Measurements from ENCODE around the gene DMBT1.
"Not testable (repeated sequence)": the region's sequence is repeated elsewhere in the genome, so short reads cannot be mapped to it uniquely, and the experiment has no call there.

The DMBT1 gene

DNA sequence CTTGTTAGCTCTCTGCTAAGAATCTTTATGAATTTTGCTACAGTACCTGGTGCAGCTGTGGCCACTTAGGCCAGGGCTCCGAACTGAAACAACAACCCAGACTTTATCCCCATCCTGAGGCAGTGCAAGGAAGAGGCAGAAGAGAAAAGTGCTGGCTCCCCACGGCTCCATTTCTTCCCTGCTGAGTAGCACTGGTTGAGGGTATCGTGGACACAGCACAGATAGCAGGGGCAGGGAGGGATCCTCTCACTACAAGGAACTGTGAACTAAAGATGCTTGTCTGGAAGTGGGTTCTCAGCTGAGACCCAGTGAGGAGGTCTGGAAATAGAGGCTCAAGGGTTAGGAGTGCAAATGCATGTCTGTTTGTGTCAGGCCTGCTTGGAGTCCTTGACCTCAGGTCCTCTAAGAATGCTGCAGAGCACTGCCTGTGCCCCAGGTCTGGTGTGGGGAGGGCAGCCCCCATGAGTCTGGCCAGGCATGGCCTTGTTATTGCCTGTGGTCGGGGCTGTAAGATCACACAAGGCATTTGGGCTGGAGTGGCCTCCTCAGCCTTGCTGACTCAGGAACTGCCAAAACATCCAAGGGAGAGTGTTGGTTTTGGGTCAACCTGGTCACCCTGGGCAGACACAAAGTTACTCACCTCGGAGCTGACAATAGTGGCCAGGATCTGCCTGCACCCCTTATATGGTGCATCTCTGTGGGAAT lies 58.1 kb downstream of the DMBT1 start:
- Histone ChIP-seq H3K27ac (ENCODE audit: insufficient read depth, low read depth, low read length, poor library complexity, severe bottlenecking) (no peak overlapping the region), H3K4me3 (ENCODE audit: insufficient read depth, low read depth, low read length) (no peak overlapping the region), H3K36me3 (ENCODE audit: control insufficient read depth, insufficient read depth, low read length) (no peaks in the 10 kb centered on the region), H3K9me3 (ENCODE audit: control insufficient read depth, low read length) (no peaks in the 10 kb centered on the region), H3K27me3 (ENCODE audit: control insufficient read depth, insufficient read depth, low read length, poor library complexity, severe bottlenecking) (no peaks in the 10 kb centered on the region), H3K4me1 (ENCODE audit: control insufficient read depth, insufficient read depth, low read length) (no peaks in the 10 kb centered on the region)
- 81 to 84% methylated on average over 5 of the region's 5 CpGs for WGBS, 2 experiments

DNA sequence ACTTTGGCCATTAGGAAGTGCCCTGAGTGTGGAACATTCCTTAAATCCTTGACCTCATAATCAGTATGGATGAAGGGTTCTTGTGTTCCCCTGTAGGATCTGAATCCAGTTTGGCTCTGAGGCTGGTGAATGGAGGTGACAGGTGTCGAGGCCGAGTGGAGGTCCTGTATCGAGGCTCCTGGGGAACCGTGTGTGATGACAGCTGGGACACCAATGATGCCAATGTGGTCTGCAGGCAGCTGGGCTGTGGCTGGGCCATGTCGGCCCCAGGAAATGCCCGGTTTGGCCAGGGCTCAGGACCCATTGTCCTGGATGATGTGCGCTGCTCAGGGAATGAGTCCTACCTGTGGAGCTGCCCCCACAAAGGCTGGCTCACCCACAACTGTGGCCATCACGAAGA lies 60.4 kb downstream of the DMBT1 start:
- H3K36me3 ChIP-seq (ENCODE audit: control insufficient read depth, insufficient read depth, low read length); H3K27ac ChIP-seq (ENCODE audit: insufficient read depth, low read depth, low read length, poor library complexity, severe bottlenecking); H3K27me3 ChIP-seq (ENCODE audit: control insufficient read depth, insufficient read depth, low read length, poor library complexity, severe bottlenecking); H3K9me3 ChIP-seq (ENCODE audit: control insufficient read depth, low read length); H3K4me3 ChIP-seq (ENCODE audit: insufficient read depth, low read depth, low read length); H3K4me1 ChIP-seq (ENCODE audit: control insufficient read depth, insufficient read depth, low read length): not testable (repeated sequence)
- WGBS, 2 experiments: 93 to 98% methylated on average over 8 of the region's 8 CpGs

DNA sequence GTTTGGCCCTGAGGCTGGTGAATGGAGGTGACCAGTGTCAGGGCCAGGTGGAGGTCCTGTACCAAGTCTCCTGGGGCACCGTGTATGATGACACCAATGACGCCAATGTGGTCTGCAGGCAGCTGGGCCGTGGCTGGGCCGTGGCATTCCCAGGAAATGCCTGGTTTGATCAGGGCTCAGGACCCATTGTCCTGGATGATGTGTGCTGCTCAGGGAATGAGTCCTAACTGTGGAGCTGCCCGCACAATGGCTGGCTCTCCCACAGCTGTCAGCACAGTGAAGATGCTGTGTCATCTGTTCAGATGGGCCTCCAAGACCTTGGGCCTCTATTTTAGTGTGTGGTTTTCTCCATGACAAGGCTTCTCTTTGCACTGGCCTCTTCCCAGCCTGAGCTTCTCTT lies 64.0 kb downstream of the DMBT1 start:
- 92% methylated on average over 5 of the region's 5 CpGs for WGBS, 2 experiments
- Histone ChIP-seq H3K9me3 (ENCODE audit: control insufficient read depth, low read length) (no peaks in the 10 kb centered on the region), H3K27me3 (ENCODE audit: control insufficient read depth, insufficient read depth, low read length, poor library complexity, severe bottlenecking) (no peaks in the 10 kb centered on the region), H3K4me1 (ENCODE audit: control insufficient read depth, insufficient read depth, low read length) (no peaks in the 10 kb centered on the region), H3K36me3 (ENCODE audit: control insufficient read depth, insufficient read depth, low read length) (no peaks in the 10 kb centered on the region), H3K27ac (ENCODE audit: insufficient read depth, low read depth, low read length, poor library complexity, severe bottlenecking) (no peak overlapping the region), H3K4me3 (ENCODE audit: insufficient read depth, low read depth, low read length) (no peak overlapping the region)

DNA sequence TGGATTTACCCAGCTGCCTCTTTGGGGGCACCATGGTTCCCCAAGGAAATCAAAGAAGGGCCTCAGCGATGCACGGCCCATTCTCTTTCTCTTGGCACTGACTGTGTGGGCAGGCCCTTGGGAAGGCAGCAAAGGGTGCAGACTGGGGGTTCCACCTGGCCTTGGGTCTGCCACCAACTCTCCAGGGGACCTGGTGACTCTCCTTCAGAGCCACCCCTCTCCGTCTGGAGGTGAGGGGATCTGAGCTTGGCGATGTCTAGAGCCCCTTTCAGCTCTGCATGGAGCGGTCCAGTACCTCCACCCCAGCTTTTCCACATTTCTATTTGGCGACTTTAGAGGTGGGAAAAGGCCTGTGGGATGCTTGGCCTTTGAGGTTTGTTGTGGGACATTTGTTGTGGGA lies 70.0 kb downstream of the DMBT1 start:
- H3K4me1 ChIP-seq (ENCODE audit: control insufficient read depth, insufficient read depth, low read length): no peaks in the 10 kb centered on the region
- no peak overlapping the region for H3K4me3 ChIP-seq (ENCODE audit: insufficient read depth, low read depth, low read length)
- WGBS, 2 experiments: 92 to 95% methylated on average over 6 of the region's 6 CpGs
- no peak overlapping the region for H3K27ac ChIP-seq (ENCODE audit: insufficient read depth, low read depth, low read length, poor library complexity, severe bottlenecking)
- H3K36me3 ChIP-seq (ENCODE audit: control insufficient read depth, insufficient read depth, low read length): no peaks in the 10 kb centered on the region
- H3K27me3 ChIP-seq (ENCODE audit: control insufficient read depth, insufficient read depth, low read length, poor library complexity, severe bottlenecking): no peaks in the 10 kb centered on the region
- H3K9me3 ChIP-seq (ENCODE audit: control insufficient read depth, low read length): no peaks in the 10 kb centered on the region

DNA sequence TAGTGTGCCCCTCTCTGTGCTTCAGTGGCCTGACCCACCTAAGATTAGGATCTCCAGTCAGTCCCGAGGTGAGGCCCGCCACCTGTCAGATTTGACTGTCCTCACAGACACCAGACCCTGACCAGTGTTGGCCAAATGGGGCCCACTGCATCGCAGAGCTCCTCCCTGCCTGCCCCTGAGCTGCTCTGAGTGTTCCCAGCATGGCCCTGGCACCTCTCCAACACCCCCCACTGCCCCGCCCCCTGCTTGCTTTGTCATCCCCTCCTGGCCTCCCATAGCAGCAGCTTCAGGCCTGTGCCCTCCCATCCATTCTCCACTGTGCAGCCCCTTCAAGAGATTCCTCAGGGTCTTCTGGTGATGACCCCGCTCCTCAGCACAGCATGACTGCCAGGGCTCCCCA lies 71.5 kb downstream of the DMBT1 start:
- Histone ChIP-seq H3K36me3 (ENCODE audit: control insufficient read depth, insufficient read depth, low read length) (no peaks in the 10 kb centered on the region), H3K4me3 (ENCODE audit: insufficient read depth, low read depth, low read length) (no peak overlapping the region), H3K27ac (ENCODE audit: insufficient read depth, low read depth, low read length, poor library complexity, severe bottlenecking) (no peak overlapping the region), H3K4me1 (ENCODE audit: control insufficient read depth, insufficient read depth, low read length) (no peaks in the 10 kb centered on the region), H3K27me3 (ENCODE audit: control insufficient read depth, insufficient read depth, low read length, poor library complexity, severe bottlenecking) (no peaks in the 10 kb centered on the region), H3K9me3 (ENCODE audit: control insufficient read depth, low read length) (no peaks in the 10 kb centered on the region)
- WGBS, 2 experiments: 92 to 93% methylated on average over 5 of the region's 5 CpGs

DNA sequence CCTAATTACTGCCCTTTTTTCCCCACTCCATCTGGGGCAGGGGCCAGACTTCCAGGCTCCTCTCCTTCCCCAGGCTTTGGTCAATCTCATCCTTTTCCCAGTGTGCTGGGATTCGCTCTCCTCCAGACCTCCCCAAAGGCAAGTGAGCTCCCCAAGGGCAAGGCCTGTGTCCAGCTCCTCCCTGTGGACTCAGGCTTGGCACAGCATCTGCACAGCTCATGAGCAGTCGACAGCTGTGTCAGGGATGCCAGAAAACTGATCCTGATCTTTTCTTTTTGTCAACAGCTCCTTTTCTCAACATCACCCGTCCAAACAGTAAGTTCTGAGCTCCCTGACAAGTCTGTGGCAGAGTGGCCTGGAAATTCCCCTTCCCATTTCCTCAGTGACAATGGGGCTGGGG lies 72.0 kb downstream of the DMBT1 start:
- no peaks in the 10 kb centered on the region for H3K36me3 ChIP-seq (ENCODE audit: control insufficient read depth, insufficient read depth, low read length)
- no peaks in the 10 kb centered on the region for H3K27me3 ChIP-seq (ENCODE audit: control insufficient read depth, insufficient read depth, low read length, poor library complexity, severe bottlenecking)
- WGBS, 2 experiments: 89 to 90% methylated on average over 3 of the region's 3 CpGs
- no peaks in the 10 kb centered on the region for H3K9me3 ChIP-seq (ENCODE audit: control insufficient read depth, low read length)
- H3K27ac ChIP-seq (ENCODE audit: insufficient read depth, low read depth, low read length, poor library complexity, severe bottlenecking): no peak overlapping the region
- no peaks in the 10 kb centered on the region for H3K4me1 ChIP-seq (ENCODE audit: control insufficient read depth, insufficient read depth, low read length)
- H3K4me3 ChIP-seq (ENCODE audit: insufficient read depth, low read depth, low read length): no peak overlapping the region

DNA sequence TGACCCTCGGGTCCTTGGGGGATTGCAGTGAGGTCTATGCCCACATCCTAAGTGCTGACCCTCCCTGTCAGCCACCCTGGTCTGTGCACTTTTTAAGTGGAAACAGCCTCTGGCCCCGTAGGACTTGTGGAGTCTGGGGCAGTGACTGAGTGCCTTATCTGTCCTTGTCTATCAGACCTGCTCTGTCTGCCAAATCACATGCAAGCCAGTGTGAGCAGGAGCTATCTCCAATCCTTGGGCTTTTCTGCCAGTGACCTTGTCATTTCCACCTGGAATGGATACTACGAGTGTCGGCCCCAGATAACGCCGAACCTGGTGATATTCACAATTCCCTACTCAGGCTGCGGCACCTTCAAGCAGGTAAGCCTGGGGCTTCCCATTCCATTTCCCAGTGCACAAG lies 76.4 kb downstream of the DMBT1 start:
- H3K4me1 ChIP-seq (ENCODE audit: control insufficient read depth, insufficient read depth, low read length): no peaks in the 10 kb centered on the region
- no peaks in the 10 kb centered on the region for H3K9me3 ChIP-seq (ENCODE audit: control insufficient read depth, low read length)
- H3K27ac ChIP-seq (ENCODE audit: insufficient read depth, low read depth, low read length, poor library complexity, severe bottlenecking): no peak overlapping the region
- H3K36me3 ChIP-seq (ENCODE audit: control insufficient read depth, insufficient read depth, low read length): no peaks in the 10 kb centered on the region
- no peak overlapping the region for H3K4me3 ChIP-seq (ENCODE audit: insufficient read depth, low read depth, low read length)
- H3K27me3 ChIP-seq (ENCODE audit: control insufficient read depth, insufficient read depth, low read length, poor library complexity, severe bottlenecking): no peaks in the 10 kb centered on the region
- WGBS, 2 experiments: 93% methylated on average over 7 of the region's 7 CpGs

DNA sequence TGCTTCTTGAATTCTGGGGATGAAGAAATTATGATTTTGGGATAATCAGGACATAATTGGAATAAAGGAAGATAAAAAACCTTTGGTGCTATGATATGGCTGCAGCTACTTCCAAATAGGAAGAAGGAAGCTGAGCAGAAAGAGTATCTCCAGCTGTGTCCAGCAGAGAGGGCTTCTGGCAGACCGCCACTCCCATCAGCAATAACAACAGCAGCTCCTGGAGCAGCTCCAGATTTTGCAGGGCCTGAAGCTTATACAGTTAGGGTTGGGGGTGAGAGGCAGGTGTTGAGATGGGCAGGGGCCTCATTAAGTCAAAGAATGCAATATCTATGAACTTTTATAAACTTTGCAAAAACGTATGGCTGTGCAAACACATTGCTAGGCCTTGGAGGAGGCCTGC lies 76.8 kb downstream of the DMBT1 start:
- WGBS, 2 experiments: 71 to 90% methylated on average over 2 of the region's 2 CpGs
- H3K9me3 ChIP-seq (ENCODE audit: control insufficient read depth, low read length): no peaks in the 10 kb centered on the region

DNA sequence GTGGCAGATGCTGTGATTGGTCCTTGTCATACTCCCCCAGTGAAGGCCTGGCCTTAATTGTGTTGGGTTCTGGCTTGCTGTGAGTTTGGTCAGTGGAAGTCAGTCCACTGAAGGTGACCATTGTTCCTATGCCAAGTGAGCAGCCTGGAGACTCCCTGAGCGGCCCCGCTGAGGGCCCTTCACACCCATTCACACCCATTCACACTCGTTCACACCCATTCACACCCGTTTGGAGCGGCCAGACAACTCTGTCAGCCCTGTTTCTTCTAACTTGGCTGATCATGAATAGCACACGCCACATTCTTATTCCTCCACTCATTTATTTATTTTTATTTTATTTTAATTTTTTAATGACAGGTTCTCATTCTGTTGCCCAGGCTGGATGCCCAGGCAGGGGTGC lies 77.6 kb downstream of the DMBT1 start:
- Histone ChIP-seq H3K4me1 (ENCODE audit: control insufficient read depth, insufficient read depth, low read length) (no peaks in the 10 kb centered on the region), H3K4me3 (ENCODE audit: insufficient read depth, low read depth, low read length) (no peak overlapping the region), H3K27ac (ENCODE audit: insufficient read depth, low read depth, low read length, poor library complexity, severe bottlenecking) (no peak overlapping the region), H3K36me3 (ENCODE audit: control insufficient read depth, insufficient read depth, low read length) (no peaks in the 10 kb centered on the region), H3K9me3 (ENCODE audit: control insufficient read depth, low read length) (no peaks in the 10 kb centered on the region), H3K27me3 (ENCODE audit: control insufficient read depth, insufficient read depth, low read length, poor library complexity, severe bottlenecking) (no peaks in the 10 kb centered on the region)
- WGBS, 2 experiments: 94% methylated on average over 5 to 6 of the region's 6 CpGs

More for the DNA sequence above, 76.8 kb downstream of the DMBT1 start:
- H3K27me3 ChIP-seq (ENCODE audit: control insufficient read depth, insufficient read depth, low read length, poor library complexity, severe bottlenecking): no peaks in the 10 kb centered on the region
- no peak overlapping the region for H3K27ac ChIP-seq (ENCODE audit: insufficient read depth, low read depth, low read length, poor library complexity, severe bottlenecking)
- no peaks in the 10 kb centered on the region for H3K4me1 ChIP-seq (ENCODE audit: control insufficient read depth, insufficient read depth, low read length)
- H3K36me3 ChIP-seq (ENCODE audit: control insufficient read depth, insufficient read depth, low read length): no peaks in the 10 kb centered on the region
- no peak overlapping the region for H3K4me3 ChIP-seq (ENCODE audit: insufficient read depth, low read depth, low read length)

DNA sequence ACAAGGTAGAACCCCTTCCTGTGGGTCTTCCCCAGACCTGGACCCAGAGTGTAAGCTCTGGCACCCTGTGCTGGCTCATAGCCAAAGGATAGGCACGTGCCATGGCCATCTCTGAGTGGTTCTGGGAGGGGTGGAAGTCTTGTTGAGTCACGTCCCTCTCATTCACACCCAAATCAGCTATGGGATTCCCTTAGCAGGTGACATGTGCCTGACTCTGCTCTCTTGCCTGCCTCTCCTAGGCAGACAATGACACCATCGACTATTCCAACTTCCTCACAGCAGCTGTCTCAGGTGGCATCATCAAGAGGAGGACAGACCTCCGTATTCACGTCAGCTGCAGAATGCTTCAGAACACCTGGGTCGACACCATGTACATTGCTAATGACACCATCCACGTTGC lies 79.2 kb downstream of the DMBT1 start:
- H3K4me1 ChIP-seq (ENCODE audit: control insufficient read depth, insufficient read depth, low read length): no peaks in the 10 kb centered on the region
- H3K36me3 ChIP-seq (ENCODE audit: control insufficient read depth, insufficient read depth, low read length): no peaks in the 10 kb centered on the region
- no peaks in the 10 kb centered on the region for H3K9me3 ChIP-seq (ENCODE audit: control insufficient read depth, low read length)
- no peak overlapping the region for H3K27ac ChIP-seq (ENCODE audit: insufficient read depth, low read depth, low read length, poor library complexity, severe bottlenecking)
- no peaks in the 10 kb centered on the region for H3K27me3 ChIP-seq (ENCODE audit: control insufficient read depth, insufficient read depth, low read length, poor library complexity, severe bottlenecking)
- H3K4me3 ChIP-seq (ENCODE audit: insufficient read depth, low read depth, low read length): no peak overlapping the region
- 82 to 85% methylated on average over 6 to 7 of the region's 7 CpGs for WGBS, 2 experiments

DNA sequence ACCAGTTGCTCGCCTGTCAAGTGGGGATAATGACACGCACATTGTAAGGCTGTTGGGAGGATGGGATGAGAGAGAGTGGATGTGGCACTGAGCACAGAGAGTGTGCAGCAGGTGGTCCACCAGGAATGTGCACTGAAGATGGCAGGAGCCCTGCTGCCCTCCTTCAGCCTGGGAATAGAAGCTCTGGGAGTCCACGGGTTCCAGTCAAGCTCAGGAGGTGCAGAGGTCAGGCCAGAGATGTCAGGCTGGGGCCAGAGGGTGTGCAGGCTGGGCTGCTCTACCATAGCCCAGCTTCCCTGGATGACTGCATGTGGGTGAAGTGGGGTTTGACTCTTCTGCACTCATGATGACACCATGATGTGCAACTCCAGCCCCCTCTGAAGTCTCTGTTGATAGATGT lies 80.4 kb downstream of the DMBT1 start:
- WGBS, 2 experiments: 73 to 77% methylated on average over 3 of the region's 3 CpGs
- Histone ChIP-seq H3K9me3 (ENCODE audit: control insufficient read depth, low read length) (no peaks in the 10 kb centered on the region), H3K36me3 (ENCODE audit: control insufficient read depth, insufficient read depth, low read length) (no peaks in the 10 kb centered on the region), H3K27me3 (ENCODE audit: control insufficient read depth, insufficient read depth, low read length, poor library complexity, severe bottlenecking) (no peaks in the 10 kb centered on the region), H3K27ac (ENCODE audit: insufficient read depth, low read depth, low read length, poor library complexity, severe bottlenecking) (no peak overlapping the region), H3K4me1 (ENCODE audit: control insufficient read depth, insufficient read depth, low read length) (no peaks in the 10 kb centered on the region), H3K4me3 (ENCODE audit: insufficient read depth, low read depth, low read length) (no peak overlapping the region)

All from ectodermal cell (in vitro differentiated cells).